Mucosa of rectum (tissue), 2 donors: Measurements from ENCODE around the gene USP24.

ENCODE experiments used
- H3K27ac ChIP-seq, 2 donors: one replicate each; pipeline ENCODE4 v1.7.0; 2013; ENCODE audit warnings: inconsistent platforms in 2 of 2, low read depth in 2 of 2, low read length in 2 of 2
- H3K27me3 ChIP-seq, 2 donors: one replicate each; pipeline ENCODE4 v1.7.0; 2013; ENCODE audit warnings: low read length in 2 of 2; ENCODE audit not compliant: control insufficient read depth in 2 of 2, insufficient read depth in 2 of 2
- H3K36me3 ChIP-seq, 2 donors: one replicate each; pipeline ENCODE4 v1.7.0; 2013; ENCODE audit warnings: low read length in 2 of 2; ENCODE audit not compliant: control insufficient read depth in 2 of 2, insufficient read depth in 2 of 2
- H3K4me1 ChIP-seq, 2 donors: one replicate each; pipeline ENCODE4 v1.7.0; 2013; ENCODE audit warnings: low read length in 2 of 2, mild to moderate bottlenecking in 1 of 2; ENCODE audit not compliant: control insufficient read depth in 2 of 2, insufficient read depth in 2 of 2
- H3K4me3 ChIP-seq, 2 donors: one replicate each; pipeline ENCODE4 v1.7.0; 2013; ENCODE audit warnings: low read length in 2 of 2
- H3K9ac ChIP-seq, 2 donors: one replicate each; pipeline ENCODE4 v1.7.0; 2013; ENCODE audit warnings: low read length in 2 of 2, low read depth in 1 of 2, mild to moderate bottlenecking in 1 of 2
- H3K9me3 ChIP-seq, 2 donors: one replicate each; pipeline ENCODE4 v1.7.0; 2013; ENCODE audit warnings: low read length in 2 of 2; ENCODE audit not compliant: control insufficient read depth in 2 of 2
- donor health status: healthy.
- donor health status: Normal muscosa, but diverticular disease.

USP24 gene

GRCh38 chr1:55060133-55060999 lies 154.8 kb downstream of the USP24 start:
- Histone ChIP-seq H3K9ac (no peak overlapping the region), H3K4me3 (no peak overlapping the region), H3K27ac (no peak overlapping the region), H3K27me3 (peaks cover 0 to 2% of the 10 kb centered on the region in 2 donors), H3K36me3 (peaks cover 0 to 4% of the 10 kb centered on the region in 2 donors), H3K9me3 (no peaks in the 10 kb centered on the region), H3K4me1 (no peaks in the 10 kb centered on the region)

GRCh38 chr1:55059302-55060132 lies 155.6 kb downstream of the USP24 start:
- H3K9me3 ChIP-seq = no peaks in the 10 kb centered on the region
- peaks cover 0 to 4% of the 10 kb centered on the region in 2 donors for H3K36me3 ChIP-seq
- H3K9ac ChIP-seq = no peak overlapping the region
- no peak overlapping the region for H3K27ac ChIP-seq
- H3K27me3 ChIP-seq = peaks cover 0 to 2% of the 10 kb centered on the region in 2 donors
- H3K4me3 ChIP-seq = no peak overlapping the region
- no peaks in the 10 kb centered on the region for H3K4me1 ChIP-seq

- Histone ChIP-seq H3K4me1 (no peaks in the 10 kb centered on the region), H3K27ac (no peak overlapping the region), H3K9ac (no peak overlapping the region), H3K9me3 (no peaks in the 10 kb centered on the region), H3K4me3 (no peak overlapping the region), H3K27me3 (peaks cover 0 to 2% of the 10 kb centered on the region in 2 donors), H3K36me3 (peaks cover 3 to 4% of the 10 kb centered on the region in 2 donors)
Observed at GRCh38 chr1:55057956-55058298, 157.2 kb downstream of the USP24 start.

GRCh38 chr1:55057270-55057955 lies 157.8 kb downstream of the USP24 start:
- no peak overlapping the region for H3K4me3 ChIP-seq
- H3K4me1 ChIP-seq = no peaks in the 10 kb centered on the region
- no peak overlapping the region for H3K27ac ChIP-seq
- peaks cover 0 to 2% of the 10 kb centered on the region in 2 donors for H3K27me3 ChIP-seq
- no peaks in the 10 kb centered on the region for H3K9me3 ChIP-seq
- H3K36me3 ChIP-seq = peaks cover 3 to 4% of the 10 kb centered on the region in 2 donors
- H3K9ac ChIP-seq = no peak overlapping the region

DNA sequence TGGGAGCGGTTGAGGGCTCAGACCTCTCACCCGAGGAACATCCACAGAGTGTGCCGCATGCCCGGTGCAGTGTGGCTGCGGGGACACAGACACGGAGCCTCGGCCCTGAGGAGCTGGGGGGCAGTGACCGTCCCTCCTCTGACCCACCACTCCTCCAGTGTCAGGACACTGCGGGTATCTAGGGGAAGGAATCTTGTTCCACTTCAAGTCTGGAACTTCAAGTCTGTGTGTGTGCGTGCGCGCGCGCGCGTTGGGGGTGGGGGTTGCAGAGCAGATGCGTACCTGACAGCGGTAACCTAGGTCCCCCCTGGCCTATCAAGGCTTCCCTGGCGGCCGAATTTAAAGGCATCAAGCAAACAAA lies 158.6 kb downstream of the USP24 start:
- H3K27me3 ChIP-seq = peaks cover 0 to 2% of the 10 kb centered on the region in 2 donors
- no peak overlapping the region for H3K9ac ChIP-seq
- no peak overlapping the region for H3K27ac ChIP-seq
- no peaks in the 10 kb centered on the region for H3K4me1 ChIP-seq
- H3K4me3 ChIP-seq = no peak overlapping the region
- no peaks in the 10 kb centered on the region for H3K9me3 ChIP-seq
- H3K36me3 ChIP-seq = peaks cover 3 to 4% of the 10 kb centered on the region in 2 donors

DNA sequence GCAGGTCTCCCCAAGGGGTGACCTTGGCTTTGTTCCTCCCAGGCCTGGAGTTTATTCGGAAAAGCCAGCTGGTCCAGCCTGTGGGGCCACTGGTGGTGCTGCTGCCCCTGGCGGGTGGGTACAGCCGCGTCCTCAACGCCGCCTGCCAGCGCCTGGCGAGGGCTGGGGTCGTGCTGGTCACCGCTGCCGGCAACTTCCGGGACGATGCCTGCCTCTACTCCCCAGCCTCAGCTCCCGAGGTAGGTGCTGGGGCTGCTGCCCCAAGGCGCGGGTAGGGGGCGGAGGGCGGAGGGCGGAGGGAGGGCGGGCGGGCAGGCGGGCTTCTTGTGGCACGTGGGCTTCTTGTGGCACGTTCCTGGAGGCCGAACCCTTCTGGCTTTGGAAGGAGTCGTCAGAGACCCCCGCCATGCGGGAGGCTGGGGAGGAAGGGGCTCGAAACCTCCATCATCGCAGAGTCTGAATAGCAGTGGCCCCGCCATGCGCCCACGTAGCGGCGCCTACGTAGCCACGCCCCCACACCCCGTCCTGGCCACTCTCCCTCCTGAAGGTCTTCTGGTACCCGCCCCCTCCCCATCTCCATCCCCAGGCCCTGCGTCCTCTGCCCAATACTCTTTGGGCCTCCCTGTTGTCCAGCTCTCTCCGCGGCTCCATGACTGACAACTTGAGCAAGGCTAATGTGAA lies 159.1 kb downstream of the USP24 start:
- no peak overlapping the region for H3K9ac ChIP-seq

DNA sequence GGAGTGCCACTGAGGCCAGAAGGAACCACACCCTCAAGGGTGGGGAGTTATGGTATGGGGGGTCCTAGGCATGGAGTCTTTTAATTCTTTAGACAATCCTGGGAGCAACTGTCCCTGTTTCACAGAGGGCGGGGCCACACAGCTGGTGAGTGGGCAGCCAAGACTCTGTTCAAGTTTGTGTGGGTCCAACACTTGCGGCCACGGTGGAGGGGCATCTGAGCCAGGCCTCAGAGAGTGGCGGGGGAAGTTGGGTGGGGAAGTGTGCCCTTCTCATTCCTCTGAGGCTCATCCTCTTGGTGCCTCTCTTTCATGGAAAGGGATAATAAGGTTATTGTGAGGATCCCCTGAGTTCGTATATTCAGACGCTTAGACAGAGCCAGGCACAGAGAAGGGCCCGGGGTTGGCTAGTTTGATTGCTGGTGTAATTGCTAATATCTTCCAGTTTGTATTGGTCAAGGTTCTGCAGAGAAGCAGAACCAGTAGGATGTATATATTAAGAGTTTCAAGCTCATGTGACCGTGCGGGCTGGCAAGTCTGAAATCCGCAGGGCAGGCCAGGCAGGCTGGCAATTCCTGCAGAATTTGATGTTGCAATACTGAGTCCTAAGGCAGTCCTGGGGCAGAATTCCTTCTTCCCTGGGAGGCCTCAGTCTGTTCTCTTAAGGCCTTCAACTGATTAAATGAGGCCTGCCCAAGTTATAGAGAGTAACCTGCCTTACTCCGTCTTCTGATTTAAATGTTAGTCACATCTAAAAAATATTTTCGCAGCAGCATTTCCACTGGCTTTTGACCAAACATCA lies 159.9 kb downstream of the USP24 start:
- H3K27me3 ChIP-seq = peaks cover 0 to 2% of the 10 kb centered on the region in 2 donors
- H3K36me3 ChIP-seq = peaks cover 3 to 4% of the 10 kb centered on the region in 2 donors
- H3K4me3 ChIP-seq = no peak overlapping the region
- H3K9me3 ChIP-seq = no peaks in the 10 kb centered on the region
- no peak overlapping the region for H3K27ac ChIP-seq
- H3K4me1 ChIP-seq = no peaks in the 10 kb centered on the region
- no peak overlapping the region for H3K9ac ChIP-seq

More for the DNA sequence above, 159.1 kb downstream of the USP24 start:
- peaks cover 0 to 2% of the 10 kb centered on the region in 2 donors for H3K27me3 ChIP-seq
- no peaks in the 10 kb centered on the region for H3K9me3 ChIP-seq
- H3K36me3 ChIP-seq = peaks cover 3 to 4% of the 10 kb centered on the region in 2 donors
- H3K4me3 ChIP-seq = no peak overlapping the region
- H3K4me1 ChIP-seq = no peaks in the 10 kb centered on the region
- H3K27ac ChIP-seq = no peak overlapping the region

DNA sequence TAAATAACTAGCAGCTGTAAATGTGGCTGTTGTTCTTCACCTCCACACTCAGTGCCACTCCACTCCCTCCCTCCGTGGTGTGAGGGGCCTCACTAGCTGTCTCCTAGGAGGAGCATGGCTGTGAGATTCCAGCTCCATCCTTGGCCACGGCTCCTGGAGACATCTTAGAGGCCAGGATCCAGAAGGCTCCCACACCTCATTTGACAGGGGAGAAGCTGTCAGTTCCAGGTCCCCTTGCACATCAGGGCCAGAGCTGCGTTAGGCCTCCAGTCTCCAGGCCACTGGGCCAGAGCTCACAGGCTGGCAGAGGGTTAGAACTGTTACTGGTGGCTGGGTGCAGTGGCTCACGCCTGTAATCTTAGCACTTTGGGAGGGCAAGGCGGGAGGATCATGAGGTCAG lies 160.8 kb downstream of the USP24 start:
- Histone ChIP-seq H3K36me3 (peaks cover 3 to 4% of the 10 kb centered on the region in 2 donors), H3K27me3 (peaks cover 0 to under 1% of the 10 kb centered on the region in 2 donors), H3K4me3 (no peak overlapping the region), H3K9me3 (no peaks in the 10 kb centered on the region), H3K4me1 (no peaks in the 10 kb centered on the region), H3K9ac (no peak overlapping the region), H3K27ac (no peak overlapping the region)

DNA sequence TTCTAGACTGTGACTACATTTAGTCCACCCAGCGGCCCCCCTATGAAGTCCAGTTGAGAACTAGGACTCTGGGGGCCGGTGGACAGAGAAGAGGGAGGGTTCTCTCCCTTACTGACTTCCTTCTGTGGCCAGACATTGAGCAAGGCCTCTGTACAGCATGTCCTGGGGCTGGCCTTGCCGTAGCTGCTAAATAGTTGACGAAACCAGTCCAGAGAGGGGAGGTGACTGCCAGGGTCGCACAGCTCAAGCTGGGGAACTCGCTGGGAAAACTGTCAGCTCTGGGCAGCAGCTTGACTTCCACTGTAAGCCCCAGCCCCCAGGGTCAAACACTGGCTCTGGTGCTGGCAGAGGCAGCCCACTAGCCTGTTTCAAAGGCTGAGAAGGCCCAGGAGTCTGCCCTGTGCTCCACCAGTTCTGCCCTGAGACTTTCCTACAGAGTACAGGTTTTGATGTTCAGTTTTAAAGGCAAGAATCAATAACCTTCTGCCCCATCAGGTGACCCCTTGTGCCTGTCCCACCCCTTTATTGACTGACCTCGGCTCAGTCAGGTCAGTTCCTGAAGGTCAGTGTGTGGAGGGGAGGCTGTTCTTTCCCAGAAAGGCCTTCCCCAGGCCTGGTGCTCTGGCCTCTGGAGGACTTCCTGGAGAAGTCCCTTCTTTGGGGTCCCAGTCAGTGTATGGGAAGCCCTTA lies 161.8 kb downstream of the USP24 start:
- no peak overlapping the region for H3K9ac ChIP-seq
- H3K9me3 ChIP-seq = no peaks in the 10 kb centered on the region
- no peak overlapping the region for H3K4me3 ChIP-seq
- H3K36me3 ChIP-seq = peaks cover 3 to 4% of the 10 kb centered on the region in 2 donors
- no peaks in the 10 kb centered on the region for H3K27me3 ChIP-seq
- H3K4me1 ChIP-seq = no peaks in the 10 kb centered on the region
- H3K27ac ChIP-seq = no peak overlapping the region
